Gastrocnemius medialis (tissue), 4 donors: ENCODE data around the gene ATG10.

Experiments used
- CTCF ChIP-seq, 5 experiments: fragments of 450-650 bp in 3 of 5; fragments of 200-600 bp in 2 of 5; sonication (generic) in 2 of 5; IDR thresholded peaks in 4 of 5; conservative IDR thresholded peaks in 1 of 5; 1 replicate in 4 of 5; 2 replicates in 1 of 5; pipeline ENCODE4 v1.5.1; 2016 to 2019; ENCODE audit warnings: antibody characterized with exemption in 5 of 5, mild to moderate bottlenecking in 3 of 5, moderate library complexity in 3 of 5
- POLR2A ChIP-seq, 2 donors: fragments of 450-650 bp; IDR thresholded peaks; one replicate each; pipeline ENCODE4 v1.6.1; 2017; ENCODE audit warnings: antibody characterized with exemption in 2 of 2, mild to moderate bottlenecking in 2 of 2, moderate library complexity in 2 of 2

DNA sequence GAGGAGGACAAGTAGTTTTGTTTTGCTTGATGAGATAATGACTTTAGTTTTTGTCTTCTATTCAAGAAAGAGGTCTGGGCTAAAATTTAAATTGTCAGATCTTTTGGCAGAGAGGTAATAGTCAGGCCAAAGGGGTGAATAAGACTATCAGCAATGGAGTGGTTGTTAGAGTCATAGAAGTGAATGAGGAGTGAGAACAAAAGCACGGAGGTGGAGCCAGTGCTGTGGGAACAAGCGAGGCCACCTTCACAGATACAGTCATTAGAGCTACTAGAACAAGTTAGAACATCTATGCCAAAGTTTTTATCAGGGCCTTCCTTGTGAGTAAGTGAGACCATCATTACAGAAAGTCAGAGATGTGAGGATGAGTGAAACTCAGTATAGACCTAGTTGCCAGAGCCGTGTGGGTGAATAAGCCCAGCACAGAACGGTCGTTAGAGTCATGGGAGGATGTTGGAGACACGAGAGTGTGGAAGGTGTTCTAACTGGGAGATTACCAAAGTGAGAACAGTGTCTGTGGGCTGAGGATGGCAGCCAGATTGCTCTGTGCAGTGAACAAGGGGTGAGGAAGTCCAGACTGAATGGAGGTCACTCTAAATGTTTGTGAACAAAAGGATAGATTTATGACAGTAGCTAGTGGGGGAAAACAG, 171.2 kb downstream of the ATG10 start:
- TF ChIP-seq CTCF (IDR thresholded peaks at IDR 0.05 in 4 of 5, conservative IDR thresholded peaks at IDR 0.05 in 1 of 5): no peak
- TF ChIP-seq POLR2A (IDR thresholded peaks at IDR 0.05): no peak
